GM19193 (cell line): ENCODE measurements around the gene TMIGD3.

ENCODE experiments used
- POLR2A ChIP-seq: IDR thresholded peaks from 4 replicates; pipeline ENCODE4 v1.6.1; 2011; ENCODE audit not compliant: insufficient read depth, insufficient read length; ENCODE audit errors: extremely low read depth

The TMIGD3 gene

GRCh38 chr1:111487133-111487532 is 16.3 kb downstream of the TMIGD3 start:
- no peak for TF ChIP-seq POLR2A

GRCh38 chr1:111486431-111486830 is 17.0 kb downstream of the TMIGD3 start:
- TF ChIP-seq POLR2A, result no peak

GRCh38 chr1:111484391-111485026 is 18.9 kb downstream of the TMIGD3 start:
- TF ChIP-seq POLR2A, result no peak

GRCh38 chr1:111483876-111484275 is 19.6 kb downstream of the TMIGD3 start:
- no peak for TF ChIP-seq POLR2A

- no peak for TF ChIP-seq POLR2A
Measured at GRCh38 chr1:111483166-111483565, 20.3 kb downstream of the TMIGD3 start.

GRCh38 chr1:111481387-111482221 is 21.8 kb downstream of the TMIGD3 start:
- no peak for TF ChIP-seq POLR2A

- TF ChIP-seq POLR2A, result no peak
Measured at GRCh38 chr1:111480674-111481073, 22.8 kb downstream of the TMIGD3 start.

GRCh38 chr1:111476761-111477309 is 26.6 kb downstream of the TMIGD3 start:
- TF ChIP-seq POLR2A, result no peak

GRCh38 chr1:111476214-111476613 is 27.2 kb downstream of the TMIGD3 start:
- no peak for TF ChIP-seq POLR2A

GRCh38 chr1:111475701-111476100 is 27.7 kb downstream of the TMIGD3 start:
- no peak for TF ChIP-seq POLR2A

- TF ChIP-seq POLR2A, result no peak
Measured at GRCh38 chr1:111474521-111474920, 28.9 kb downstream of the TMIGD3 start.

- TF ChIP-seq POLR2A, result no peak
Measured at GRCh38 chr1:111474106-111474505, 29.3 kb downstream of the TMIGD3 start.

- no peak for TF ChIP-seq POLR2A
Measured at GRCh38 chr1:111471538-111471937, 31.9 kb downstream of the TMIGD3 start.

- no peak for TF ChIP-seq POLR2A
Measured at GRCh38 chr1:111471012-111471411, 32.4 kb downstream of the TMIGD3 start.

- TF ChIP-seq POLR2A, result no peak
Measured at GRCh38 chr1:111470596-111470995, 32.8 kb downstream of the TMIGD3 start.

- no peak for TF ChIP-seq POLR2A
Measured at GRCh38 chr1:111469539-111469938, 33.9 kb downstream of the TMIGD3 start.

- no peak for TF ChIP-seq POLR2A
Measured at GRCh38 chr1:111468717-111469100, 34.7 kb downstream of the TMIGD3 start.
